ENCODE results near the gene DTX3. TPM values are rescaled to one million over a fixed set of nuclear protein-coding genes. Genes with fewer than 3 reads are reported as not detected.

Gene DTX3
- total RNA-seq, 1 experiment from 2014 or later, result 0.37 TPM

DNA sequence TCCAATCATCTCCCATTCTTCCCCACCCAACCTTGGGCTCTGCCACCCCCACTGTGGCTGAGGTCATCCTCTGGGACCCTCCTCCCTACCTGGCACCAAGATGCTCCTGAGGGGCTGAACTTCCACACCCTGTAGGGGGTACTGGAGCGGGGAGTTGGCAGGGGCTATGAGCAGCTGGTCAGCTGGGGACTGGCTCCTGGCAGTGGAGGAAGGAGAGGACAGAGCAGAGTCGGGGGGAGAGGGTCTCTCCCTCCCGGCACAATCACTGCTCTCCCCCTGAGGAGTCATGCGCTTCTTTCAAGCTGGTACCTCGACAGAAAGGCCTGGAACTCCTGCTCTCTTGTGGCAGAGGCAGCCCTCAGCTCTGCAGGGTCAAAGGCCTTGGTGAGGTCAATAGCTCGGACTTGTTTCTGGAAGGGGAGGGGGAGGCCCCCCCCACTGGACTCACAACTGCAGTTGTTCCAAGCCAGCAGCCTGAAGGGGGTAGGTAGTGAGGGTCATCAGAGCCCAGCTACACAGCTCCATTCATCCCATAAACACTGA, 26.3 kb downstream of the DTX3 start:
- H3K9ac ChIP-seq (ENCODE audit: low read length), result no peak overlapping the region
- DNase-seq (ENCODE audit: low read depth, low spot score) (no peak), ATAC-seq (no peak)
- H3K27me3 ChIP-seq (ENCODE audit: insufficient read depth, low read length), result no peaks in the 10 kb centered on the region
- H3K9me2 ChIP-seq (ENCODE audit: insufficient read depth), result no peaks in the 10 kb centered on the region
- peaks cover 0 to 14% of the 10 kb centered on the region in 2 experiments; a peak in 2 of 4 replicates for H3K36me3 ChIP-seq (ENCODE audit: control insufficient read depth in 1 of 2, insufficient read depth in 2 of 2, low read length in 2 of 2)
- no peak overlapping the region for H3K4me3 ChIP-seq (replicated peaks in 1 of 2; ENCODE audit: low read depth in 1 of 2, low read length in 2 of 2)
- peaks cover 13% of the 10 kb centered on the region for H3K79me2 ChIP-seq (ENCODE audit: insufficient read depth, low read length)
- intact Hi-C loops (cut with micrococcal nuclease), result no loop called here
- H2AFZ ChIP-seq (ENCODE audit: low read depth, low read length, poor library complexity, severe bottlenecking), result no peak overlapping the region
- ChIA-PET RAD21 (ENCODE audit: low non-redundant PET in 1 of 2, low total read pairs in 2 of 2, uncharacterized antibody in 2 of 2, unreplicated experiment in 2 of 2) (no interaction called here), CTCF (no interaction called here), POLR2A (no interaction called here)
- H3K4me1 ChIP-seq (ENCODE audit: control insufficient read depth in 1 of 2, insufficient read depth in 2 of 2, low read length in 2 of 2), result peaks cover 12 to 21% of the 10 kb centered on the region in 2 experiments
- no peak overlapping the region for H3K27ac ChIP-seq (ENCODE audit: low read depth, low read length)
- peak overlapping the region; percentile 92; the same call in 1 of the 2 replicates for H3K4me2 ChIP-seq (ENCODE audit: low read length)
- no TSS peak for BruUV-seq (replicated peaks)
- no peaks in the 10 kb centered on the region for H4K20me1 ChIP-seq (ENCODE audit: insufficient read depth)
- no peaks in the 10 kb centered on the region for H3K9me3 ChIP-seq (ENCODE audit: control insufficient read depth in 1 of 2, insufficient read depth in 1 of 2, low read depth in 1 of 2, low read length in 2 of 2)
- TF ChIP-seq EZH2phosphoT487 (IDR thresholded peaks at IDR 0.05; ENCODE audit: borderline replicate concordance) (no peak), FOSL1 (IDR thresholded peaks at IDR 0.05; ENCODE audit: low read depth) (no peak), POLR2A (IDR thresholded peaks at IDR 0.05; ENCODE audit: borderline replicate concordance, extremely low read depth, insufficient read depth, insufficient read length) (no peak), ZFX (IDR thresholded peaks at IDR 0.05) (no peak), RAD21 (IDR thresholded peaks at IDR 0.05; ENCODE audit: low read depth) (no peak), CBX3 (IDR thresholded peaks at IDR 0.05; ENCODE audit: low read depth) (no peak), TCF7L2 (IDR thresholded peaks at IDR 0.05; ENCODE audit: borderline replicate concordance, extremely low read depth, insufficient read depth, insufficient read length) (no peak), YY1 (IDR thresholded peaks at IDR 0.05; ENCODE audit: extremely low read depth, insufficient replicate concordance, low read depth, low read length) (no peak), POLR2AphosphoS5 (IDR thresholded peaks at IDR 0.05; ENCODE audit: low read depth, low read length) (no peak), EGR1 (IDR thresholded peaks at IDR 0.05; ENCODE audit: low read depth) (no peak), EZH2 (IDR thresholded peaks at IDR 0.05) (no peak), CEBPB (IDR thresholded peaks at IDR 0.05; ENCODE audit: low read depth) (no peak), SRF (IDR thresholded peaks at IDR 0.05; ENCODE audit: low read depth) (no peak), SIN3A (IDR thresholded peaks at IDR 0.05; ENCODE audit: low read depth) (no peak), SP1 (IDR thresholded peaks at IDR 0.05; ENCODE audit: low read depth) (no peak)
- TF ChIP-seq, protein P1, sequence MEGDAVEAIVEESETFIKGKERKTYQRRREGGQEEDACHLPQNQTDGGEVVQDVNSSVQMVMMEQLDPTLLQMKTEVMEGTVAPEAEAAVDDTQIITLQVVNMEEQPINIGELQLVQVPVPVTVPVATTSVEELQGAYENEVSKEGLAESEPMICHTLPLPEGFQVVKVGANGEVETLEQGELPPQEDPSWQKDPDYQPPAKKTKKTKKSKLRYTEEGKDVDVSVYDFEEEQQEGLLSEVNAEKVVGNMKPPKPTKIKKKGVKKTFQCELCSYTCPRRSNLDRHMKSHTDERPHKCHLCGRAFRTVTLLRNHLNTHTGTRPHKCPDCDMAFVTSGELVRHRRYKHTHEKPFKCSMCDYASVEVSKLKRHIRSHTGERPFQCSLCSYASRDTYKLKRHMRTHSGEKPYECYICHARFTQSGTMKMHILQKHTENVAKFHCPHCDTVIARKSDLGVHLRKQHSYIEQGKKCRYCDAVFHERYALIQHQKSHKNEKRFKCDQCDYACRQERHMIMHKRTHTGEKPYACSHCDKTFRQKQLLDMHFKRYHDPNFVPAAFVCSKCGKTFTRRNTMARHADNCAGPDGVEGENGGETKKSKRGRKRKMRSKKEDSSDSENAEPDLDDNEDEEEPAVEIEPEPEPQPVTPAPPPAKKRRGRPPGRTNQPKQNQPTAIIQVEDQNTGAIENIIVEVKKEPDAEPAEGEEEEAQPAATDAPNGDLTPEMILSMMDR (IDR thresholded peaks at IDR 0.05 in 2 of 3, conservative IDR thresholded peaks at IDR 0.05 in 1 of 3; ENCODE audit: borderline replicate concordance in 1 of 3, insufficient read depth in 1 of 3, low read depth in 2 of 3, low read length in 2 of 3), result no peak
- TF ChIP-seq, protein P2, sequence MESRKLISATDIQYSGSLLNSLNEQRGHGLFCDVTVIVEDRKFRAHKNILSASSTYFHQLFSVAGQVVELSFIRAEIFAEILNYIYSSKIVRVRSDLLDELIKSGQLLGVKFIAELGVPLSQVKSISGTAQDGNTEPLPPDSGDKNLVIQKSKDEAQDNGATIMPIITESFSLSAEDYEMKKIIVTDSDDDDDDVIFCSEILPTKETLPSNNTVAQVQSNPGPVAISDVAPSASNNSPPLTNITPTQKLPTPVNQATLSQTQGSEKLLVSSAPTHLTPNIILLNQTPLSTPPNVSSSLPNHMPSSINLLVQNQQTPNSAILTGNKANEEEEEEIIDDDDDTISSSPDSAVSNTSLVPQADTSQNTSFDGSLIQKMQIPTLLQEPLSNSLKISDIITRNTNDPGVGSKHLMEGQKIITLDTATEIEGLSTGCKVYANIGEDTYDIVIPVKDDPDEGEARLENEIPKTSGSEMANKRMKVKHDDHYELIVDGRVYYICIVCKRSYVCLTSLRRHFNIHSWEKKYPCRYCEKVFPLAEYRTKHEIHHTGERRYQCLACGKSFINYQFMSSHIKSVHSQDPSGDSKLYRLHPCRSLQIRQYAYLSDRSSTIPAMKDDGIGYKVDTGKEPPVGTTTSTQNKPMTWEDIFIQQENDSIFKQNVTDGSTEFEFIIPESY (IDR thresholded peaks at IDR 0.05; ENCODE audit: extremely low read depth, insufficient replicate concordance, low read length), result no peak
- TF ChIP-seq, protein P3, sequence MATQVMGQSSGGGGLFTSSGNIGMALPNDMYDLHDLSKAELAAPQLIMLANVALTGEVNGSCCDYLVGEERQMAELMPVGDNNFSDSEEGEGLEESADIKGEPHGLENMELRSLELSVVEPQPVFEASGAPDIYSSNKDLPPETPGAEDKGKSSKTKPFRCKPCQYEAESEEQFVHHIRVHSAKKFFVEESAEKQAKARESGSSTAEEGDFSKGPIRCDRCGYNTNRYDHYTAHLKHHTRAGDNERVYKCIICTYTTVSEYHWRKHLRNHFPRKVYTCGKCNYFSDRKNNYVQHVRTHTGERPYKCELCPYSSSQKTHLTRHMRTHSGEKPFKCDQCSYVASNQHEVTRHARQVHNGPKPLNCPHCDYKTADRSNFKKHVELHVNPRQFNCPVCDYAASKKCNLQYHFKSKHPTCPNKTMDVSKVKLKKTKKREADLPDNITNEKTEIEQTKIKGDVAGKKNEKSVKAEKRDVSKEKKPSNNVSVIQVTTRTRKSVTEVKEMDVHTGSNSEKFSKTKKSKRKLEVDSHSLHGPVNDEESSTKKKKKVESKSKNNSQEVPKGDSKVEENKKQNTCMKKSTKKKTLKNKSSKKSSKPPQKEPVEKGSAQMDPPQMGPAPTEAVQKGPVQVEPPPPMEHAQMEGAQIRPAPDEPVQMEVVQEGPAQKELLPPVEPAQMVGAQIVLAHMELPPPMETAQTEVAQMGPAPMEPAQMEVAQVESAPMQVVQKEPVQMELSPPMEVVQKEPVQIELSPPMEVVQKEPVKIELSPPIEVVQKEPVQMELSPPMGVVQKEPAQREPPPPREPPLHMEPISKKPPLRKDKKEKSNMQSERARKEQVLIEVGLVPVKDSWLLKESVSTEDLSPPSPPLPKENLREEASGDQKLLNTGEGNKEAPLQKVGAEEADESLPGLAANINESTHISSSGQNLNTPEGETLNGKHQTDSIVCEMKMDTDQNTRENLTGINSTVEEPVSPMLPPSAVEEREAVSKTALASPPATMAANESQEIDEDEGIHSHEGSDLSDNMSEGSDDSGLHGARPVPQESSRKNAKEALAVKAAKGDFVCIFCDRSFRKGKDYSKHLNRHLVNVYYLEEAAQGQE (IDR thresholded peaks at IDR 0.05; ENCODE audit: low read depth), result no peak

Measured in HCT116 (cell line).